ENCODE measurements around the gene PPP1R15B.
A peak's percentile ranks its signal among the peaks of the same experiment; 100 is the strongest.
"Not testable (repeated sequence)": the region's sequence is repeated elsewhere in the genome, so short reads cannot be mapped to it uniquely, and the experiment has no call there.

Gene PPP1R15B

GRCh38 chr1:204437796-204438570 lies 26.4 kb upstream of the PPP1R15B start:
- no peaks in the 10 kb centered on the region for H3K9me3 Mint-ChIP-seq
- peaks cover 2% of the 10 kb centered on the region for H3K4me1 Mint-ChIP-seq
- no peak overlapping the region for H3K4me3 Mint-ChIP-seq
- H3K27ac Mint-ChIP-seq = no peak overlapping the region
- no peak for DNase-seq (ENCODE audit: low spot score in 2 of 2)
- ATAC-seq (ENCODE audit: low read depth) = no peak
- peaks cover 41% of the 10 kb centered on the region for H3K36me3 Mint-ChIP-seq
- no peaks in the 10 kb centered on the region for H3K27me3 Mint-ChIP-seq

DNA sequence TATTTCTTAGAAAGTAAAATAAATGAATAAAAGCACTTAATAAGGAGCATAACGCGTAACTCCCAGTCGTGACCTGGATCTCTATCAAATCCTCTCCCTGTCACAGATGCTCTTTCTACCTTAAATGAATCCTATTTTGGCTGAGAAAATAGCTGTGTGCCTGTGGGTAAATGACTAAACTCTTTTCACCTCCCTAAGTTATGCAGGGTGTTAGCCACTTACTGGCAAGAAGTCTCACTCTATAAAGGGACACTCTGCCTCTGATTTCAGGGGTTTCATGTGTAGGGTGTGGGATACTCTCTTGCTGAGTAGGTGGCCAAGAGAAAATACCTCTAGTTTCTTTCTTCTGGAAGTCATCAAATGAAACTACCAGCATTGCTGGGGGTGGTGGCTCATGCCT lies 24.3 kb upstream of the PPP1R15B start:
- Mint-ChIP-seq H3K4me3 (no peak overlapping the region), H3K27ac (no peak overlapping the region), H3K9me3 (no peaks in the 10 kb centered on the region), H3K27me3 (no peaks in the 10 kb centered on the region), H3K36me3 (peaks cover 47% of the 10 kb centered on the region), H3K4me1 (peaks cover 5% of the 10 kb centered on the region)
- DNase-seq (ENCODE audit: low spot score in 2 of 2) = no peak
- ATAC-seq (ENCODE audit: low read depth) = no peak

GRCh38 chr1:204435381-204435831 lies 23.8 kb upstream of the PPP1R15B start:
- H3K27me3 Mint-ChIP-seq = no peaks in the 10 kb centered on the region
- peaks cover 47% of the 10 kb centered on the region for H3K36me3 Mint-ChIP-seq

GRCh38 chr1:204434116-204434755 lies 22.6 kb upstream of the PPP1R15B start:
- peaks cover 5% of the 10 kb centered on the region for H3K4me1 Mint-ChIP-seq
- DNase-seq (ENCODE audit: low spot score in 2 of 2) (no peak), ATAC-seq (ENCODE audit: low read depth) (no peak)
- no peaks in the 10 kb centered on the region for H3K9me3 Mint-ChIP-seq
- H3K4me3 Mint-ChIP-seq = no peak overlapping the region
- H3K36me3 Mint-ChIP-seq = peaks cover 43% of the 10 kb centered on the region
- peak overlapping the region; percentile 29 for H3K27ac Mint-ChIP-seq
- H3K27me3 Mint-ChIP-seq = no peaks in the 10 kb centered on the region

More at GRCh38 chr1:204435381-204435831, 23.8 kb upstream of the PPP1R15B start:
- ATAC-seq (ENCODE audit: low read depth) (no peak), DNase-seq (ENCODE audit: low spot score in 2 of 2) (no peak)
- Mint-ChIP-seq H3K4me3 (no peak overlapping the region), H3K9me3 (no peaks in the 10 kb centered on the region), H3K27ac (no peak overlapping the region), H3K4me1 (peaks cover 5% of the 10 kb centered on the region)

DNA sequence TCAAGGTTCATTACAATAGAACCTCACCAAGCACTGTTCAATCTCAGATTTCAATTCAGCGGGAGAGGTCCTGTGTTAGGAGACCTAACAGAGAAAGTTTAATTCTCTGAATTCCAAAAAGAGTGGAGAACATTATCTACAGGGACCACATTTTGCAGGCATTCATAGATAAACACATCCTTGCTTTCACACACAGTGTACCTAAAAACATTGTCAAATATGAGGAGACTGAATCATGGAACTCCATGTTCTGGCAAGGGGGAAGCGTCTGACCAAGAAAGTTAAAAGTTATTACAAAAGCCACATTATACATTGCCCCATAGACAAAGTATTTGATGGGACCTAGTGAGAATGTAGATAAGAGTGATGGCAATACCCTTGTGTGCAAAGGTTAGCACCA lies 21.1 kb upstream of the PPP1R15B start:
- H3K9me3 Mint-ChIP-seq = no peaks in the 10 kb centered on the region
- H3K4me3 Mint-ChIP-seq = no peak overlapping the region
- DNase-seq (ENCODE audit: low spot score in 2 of 2) (no peak), ATAC-seq (ENCODE audit: low read depth) (no peak)
- no peaks in the 10 kb centered on the region for H3K27me3 Mint-ChIP-seq
- H3K36me3 Mint-ChIP-seq = peaks cover 44% of the 10 kb centered on the region
- H3K27ac Mint-ChIP-seq = no peak overlapping the region
- H3K4me1 Mint-ChIP-seq = peaks cover 7% of the 10 kb centered on the region

- Mint-ChIP-seq H3K27me3 (no peaks in the 10 kb centered on the region), H3K4me1 (peaks cover 5% of the 10 kb centered on the region), H3K9me3 (no peaks in the 10 kb centered on the region), H3K36me3 (peaks cover 40% of the 10 kb centered on the region), H3K27ac (no peak overlapping the region), H3K4me3 (no peak overlapping the region)
- DNase-seq (ENCODE audit: low spot score in 2 of 2) (peak; percentile 75 to 81), ATAC-seq (ENCODE audit: low read depth) (peak; percentile 90)
These were observed 19.9 kb upstream of the PPP1R15B start for GRCh38 chr1:204431310-204432184.

DNA sequence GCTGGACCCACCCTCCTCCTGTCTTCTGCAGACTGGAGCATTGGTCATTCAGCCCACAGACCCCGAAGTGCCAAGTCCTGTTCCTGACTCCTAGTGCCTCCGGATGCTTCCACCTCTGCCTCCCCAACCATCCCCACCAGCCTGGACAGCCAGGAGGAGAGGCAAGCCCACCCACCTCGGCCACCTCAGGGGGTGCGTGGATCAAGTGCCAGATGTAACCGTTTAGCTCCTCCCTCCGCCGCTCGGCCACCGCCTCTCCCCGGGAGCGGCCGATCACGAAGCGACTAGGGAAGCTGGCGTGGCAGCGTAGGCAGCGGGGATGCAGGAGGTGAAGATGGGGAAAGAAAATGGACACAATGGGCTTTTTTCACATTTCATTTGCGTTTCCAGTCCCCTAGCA lies 18.1 kb upstream of the PPP1R15B start:
- Mint-ChIP-seq H3K4me3 (no peak overlapping the region), H3K36me3 (peaks cover 47% of the 10 kb centered on the region), H3K27ac (no peak overlapping the region), H3K4me1 (peaks cover 5% of the 10 kb centered on the region), H3K9me3 (no peaks in the 10 kb centered on the region), H3K27me3 (no peaks in the 10 kb centered on the region)
- DNase-seq (ENCODE audit: low spot score in 2 of 2) = no peak
- ATAC-seq (ENCODE audit: low read depth) = no peak

- ATAC-seq (ENCODE audit: low read depth) = no peak
- Mint-ChIP-seq H3K4me3 (no peak overlapping the region), H3K27ac (no peak overlapping the region)
These were observed 15.5 kb upstream of the PPP1R15B start for GRCh38 chr1:204426971-204427701.

GRCh38 chr1:204426474-204426873 lies 14.9 kb upstream of the PPP1R15B start:
- Mint-ChIP-seq H3K36me3 (peaks cover 22% of the 10 kb centered on the region), H3K9me3 (no peaks in the 10 kb centered on the region), H3K4me3 (no peak overlapping the region), H3K27me3 (no peaks in the 10 kb centered on the region), H3K4me1 (peaks cover 4% of the 10 kb centered on the region), H3K27ac (no peak overlapping the region)
- DNase-seq (ENCODE audit: low spot score in 2 of 2) = no peak
- ATAC-seq (ENCODE audit: low read depth) = no peak

More at GRCh38 chr1:204426971-204427701, 15.5 kb upstream of the PPP1R15B start:
- no peak for DNase-seq (ENCODE audit: low spot score in 2 of 2)
- Mint-ChIP-seq H3K27me3 (no peaks in the 10 kb centered on the region), H3K9me3 (no peaks in the 10 kb centered on the region), H3K4me1 (peaks cover 5% of the 10 kb centered on the region), H3K36me3 (peaks cover 29% of the 10 kb centered on the region)

DNA sequence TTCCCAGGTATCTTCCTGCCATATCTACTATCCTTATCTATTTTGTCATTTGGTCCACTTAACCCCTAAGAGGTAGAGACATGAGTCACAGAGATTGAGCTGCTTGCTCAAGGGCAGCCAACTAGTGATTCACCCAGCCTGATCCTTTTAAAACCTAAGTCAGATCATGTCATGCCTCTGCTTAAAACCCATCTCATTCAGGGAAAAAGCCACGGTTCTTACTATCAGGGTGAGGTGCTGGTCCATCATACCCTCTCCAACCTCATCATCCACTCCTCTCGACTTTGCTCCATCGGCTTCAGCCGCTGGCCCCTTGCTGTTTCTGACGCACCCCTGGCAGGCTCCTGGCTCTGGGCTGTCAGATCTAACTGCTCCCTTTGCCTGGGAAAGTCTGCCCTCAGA lies 14.4 kb upstream of the PPP1R15B start:
- peaks cover 2% of the 10 kb centered on the region for H3K4me1 Mint-ChIP-seq
- no peak for DNase-seq (ENCODE audit: low spot score in 2 of 2)
- H3K4me3 Mint-ChIP-seq = no peak overlapping the region
- no peak overlapping the region for H3K27ac Mint-ChIP-seq
- H3K9me3 Mint-ChIP-seq = no peaks in the 10 kb centered on the region
- no peak for ATAC-seq (ENCODE audit: low read depth)
- H3K27me3 Mint-ChIP-seq = no peaks in the 10 kb centered on the region
- H3K36me3 Mint-ChIP-seq = peaks cover 19% of the 10 kb centered on the region

DNA sequence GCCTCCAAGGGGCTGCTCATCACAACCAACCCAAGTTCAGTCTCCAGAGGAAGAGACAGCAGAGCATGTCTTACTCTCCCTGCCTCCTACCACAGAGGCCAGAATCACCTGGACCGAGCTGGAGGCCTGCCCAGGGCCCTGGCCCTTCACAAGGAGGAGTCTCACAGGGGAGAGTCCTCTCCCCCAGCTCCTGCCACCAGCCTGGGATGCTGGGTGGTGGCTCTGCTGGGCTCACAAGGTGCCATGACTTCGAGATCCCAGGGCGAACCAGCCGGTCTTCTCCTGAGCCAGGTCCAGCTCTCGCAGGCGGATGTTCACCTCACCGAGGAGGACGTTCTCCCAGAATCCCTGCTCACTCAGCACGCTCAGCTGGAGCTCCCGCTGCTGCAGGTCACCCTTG lies 13.0 kb upstream of the PPP1R15B start:
- H3K27me3 Mint-ChIP-seq = no peaks in the 10 kb centered on the region
- DNase-seq (ENCODE audit: low spot score in 2 of 2) (no peak), ATAC-seq (ENCODE audit: low read depth) (no peak)
- H3K27ac Mint-ChIP-seq = no peak overlapping the region
- peaks cover 20% of the 10 kb centered on the region for H3K36me3 Mint-ChIP-seq
- H3K4me1 Mint-ChIP-seq = peaks cover 6% of the 10 kb centered on the region
- no peak overlapping the region for H3K4me3 Mint-ChIP-seq
- H3K9me3 Mint-ChIP-seq = no peaks in the 10 kb centered on the region

- not testable (repeated sequence) for H3K27ac Mint-ChIP-seq; H3K27me3 Mint-ChIP-seq; DNase-seq (ENCODE audit: low spot score in 2 of 2); H3K4me3 Mint-ChIP-seq; ATAC-seq (ENCODE audit: low read depth); H3K9me3 Mint-ChIP-seq
- Mint-ChIP-seq H3K4me1 (peaks cover 22% of the 10 kb centered on the region), H3K36me3 (peaks cover 13% of the 10 kb centered on the region)
These were observed 10.6 kb upstream of the PPP1R15B start for GRCh38 chr1:204422061-204422705.

DNA sequence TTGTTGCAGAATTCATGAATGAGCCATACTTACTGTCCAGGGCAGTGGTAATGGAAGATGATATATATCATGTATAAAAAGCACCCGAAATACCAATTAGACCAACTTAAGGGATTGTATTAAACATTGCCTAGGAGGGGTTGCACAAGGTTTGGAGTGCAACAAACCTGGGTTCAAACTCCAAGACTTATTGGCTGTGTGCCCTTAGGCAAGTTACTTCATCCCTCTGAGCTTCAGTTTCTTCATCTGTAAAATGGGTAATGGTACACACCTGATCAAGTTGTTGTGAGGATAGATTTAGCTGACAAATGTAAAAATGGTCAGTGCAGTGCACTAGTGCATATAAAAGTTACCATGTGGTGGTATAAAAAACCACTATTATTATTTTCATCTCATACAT lies 9.8 kb upstream of the PPP1R15B start:
- DNase-seq (ENCODE audit: low spot score in 2 of 2) (no peak), ATAC-seq (ENCODE audit: low read depth) (no peak)
- Mint-ChIP-seq H3K4me1 (peaks cover 22% of the 10 kb centered on the region), H3K27me3 (no peaks in the 10 kb centered on the region), H3K4me3 (no peak overlapping the region), H3K36me3 (peaks cover 9% of the 10 kb centered on the region), H3K27ac (no peak overlapping the region), H3K9me3 (no peaks in the 10 kb centered on the region)
